ENCODE data around the gene PIK3R6.

DNA sequence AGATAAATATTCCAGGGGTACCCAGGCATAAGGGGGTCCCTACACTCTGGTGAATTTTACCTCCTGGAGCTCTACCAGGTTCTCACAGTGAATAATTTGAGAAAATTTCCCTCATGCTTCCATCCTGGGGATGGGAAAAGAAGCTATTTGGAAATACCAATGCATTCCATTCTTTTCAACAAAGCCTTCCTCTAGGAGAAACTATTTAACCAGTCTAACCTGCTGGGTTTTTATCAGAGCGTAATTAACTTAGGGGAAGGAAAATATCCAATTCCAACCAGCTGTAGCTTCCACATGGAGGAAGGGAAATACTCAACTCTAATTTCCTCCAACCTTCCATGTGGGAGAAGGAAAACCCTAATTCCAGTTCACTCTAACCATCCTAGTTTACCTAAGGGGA lies 85.3 kb downstream of the PIK3R6 start:
- no peak for TF ChIP-seq GATA3 (IDR thresholded peaks at IDR 0.05; ENCODE audit: low read depth, low read length)
- no peak for TF ChIP-seq GATA2 (IDR thresholded peaks at IDR 0.05; ENCODE audit: low read depth, low read length)

Measured in SH-SY5Y (cell line).